PC-9 (cell line): ENCODE measurements around the gene EIF2B1. TPM values are rescaled to one million over a fixed set of nuclear protein-coding genes. Genes with fewer than 3 reads are reported as not detected.

Experiments used
- BruUV-seq: library from RNA; stranded (reverse); fragments of 400-500 nt; replicated peaks from 2 replicates; lab custom pipeline; 2021; lab: Mats Ljungman, UMichigan
- CTCF ChIA-PET: fragments of 300-600 bp; sonication (Branson Sonifier 250); formaldehyde crosslinking; loops from one replicate; lab custom pipeline; 2022; ENCODE audit warnings: antibody characterized with exemption; lab: Charles Lee
- POLR2A ChIA-PET: fragments of 300-600 bp; sonication (Branson Sonifier 250); formaldehyde crosslinking; loops from one replicate; lab custom pipeline; 2022; ENCODE audit warnings: antibody characterized with exemption; ENCODE audit not compliant: unreplicated experiment; lab: Charles Lee
- DNase-seq, 2 experiments: peaks; one replicate each; pipeline versions ENCODE4 v3.0.0 to v3.0.0-alpha.2; 2015 to 2022; ENCODE audit warnings: mixed read lengths in 1 of 2
- H2AFZ ChIP-seq: fragments of 200-600 bp; sonication (generic); 2 replicates; pipeline ENCODE4 v1.8.1; 2017; ENCODE audit warnings: antibody characterized with exemption
- H3F3A ChIP-seq: fragments of 200-600 bp; sonication (generic); 2 replicates; pipeline ENCODE4 v1.8.1; 2017; ENCODE audit warnings: antibody characterized with exemption, mild to moderate bottlenecking, low read depth; ENCODE audit not compliant: insufficient read depth
- H3K27ac ChIP-seq: fragments of 200-600 bp; sonication (generic); 2 replicates; pipeline ENCODE4 v1.6.1; 2016; ENCODE audit warnings: mixed run types
- H3K27me3 ChIP-seq: fragments of 200-600 bp; sonication (generic); 2 replicates; pipeline ENCODE4 v1.6.1; 2016; ENCODE audit warnings: low read depth, mixed run types; ENCODE audit not compliant: insufficient read depth
- H3K36me3 ChIP-seq: fragments of 200-600 bp; sonication (generic); 2 replicates; pipeline ENCODE4 v1.6.1; 2016; ENCODE audit warnings: low read depth, mixed run types
- H3K4me1 ChIP-seq: fragments of 200-600 bp; sonication (generic); replicated peaks from 2 replicates; pipeline ENCODE4 v1.6.1; 2016; ENCODE audit warnings: mixed run types; ENCODE audit not compliant: insufficient read depth
- H3K4me2 ChIP-seq: fragments of 200-600 bp; sonication (generic); 2 replicates; pipeline ENCODE4 v1.6.1; 2017; ENCODE audit warnings: mixed run types
- H3K4me3 ChIP-seq: fragments of 200-600 bp; sonication (generic); 2 replicates; pipeline ENCODE4 v1.6.1; 2016; ENCODE audit warnings: mixed run types
- H3K79me2 ChIP-seq: fragments of 200-600 bp; sonication (generic); 2 replicates; pipeline ENCODE4 v1.6.1; 2017; ENCODE audit warnings: low read depth, mixed run types
- H3K9me2 ChIP-seq: fragments of 200-600 bp; sonication (generic); 2 replicates; pipeline ENCODE4 v1.8.1; 2017; ENCODE audit warnings: mild to moderate bottlenecking; ENCODE audit not compliant: insufficient read depth
- H3K9me3 ChIP-seq: fragments of 200-600 bp; sonication (generic); 2 replicates; pipeline ENCODE4 v1.8.1; 2016; ENCODE audit warnings: low read depth; ENCODE audit not compliant: insufficient read depth
- H4K20me1 ChIP-seq: fragments of 200-600 bp; sonication (generic); 2 replicates; pipeline ENCODE4 v1.8.1; 2017; ENCODE audit not compliant: insufficient read depth
- EZH2 ChIP-seq: fragments of 200-600 bp; sonication (generic); IDR thresholded peaks from 2 replicates; pipeline ENCODE4 v1.8.0; 2017; ENCODE audit warnings: antibody characterized with exemption, low read depth
- intact Hi-C: fragments of 100-400 bp; cut with micrococcal nuclease; formaldehyde crosslinking; loops from one replicate; pipeline ENCODE4 v1.10.0; 2022; ENCODE audit not compliant: unreplicated experiment
- total RNA-seq: library from RNA; stranded (reverse); gene quantifications from 2 replicates; pipeline ENCODE4 v1.2.3, GENCODE V29; 2021
- TF ChIP-seq, protein P1 (sequence below): fragments of 200-600 bp; sonication (generic); conservative IDR thresholded peaks from 2 replicates; pipeline ENCODE4 v1.6.1; 2017; ENCODE audit warnings: mixed run types, antibody characterized with exemption, mild to moderate bottlenecking, moderate library complexity

EIF2B1 gene
- total RNA-seq, 1 experiment from 2014 or later = 47.3 TPM

DNA sequence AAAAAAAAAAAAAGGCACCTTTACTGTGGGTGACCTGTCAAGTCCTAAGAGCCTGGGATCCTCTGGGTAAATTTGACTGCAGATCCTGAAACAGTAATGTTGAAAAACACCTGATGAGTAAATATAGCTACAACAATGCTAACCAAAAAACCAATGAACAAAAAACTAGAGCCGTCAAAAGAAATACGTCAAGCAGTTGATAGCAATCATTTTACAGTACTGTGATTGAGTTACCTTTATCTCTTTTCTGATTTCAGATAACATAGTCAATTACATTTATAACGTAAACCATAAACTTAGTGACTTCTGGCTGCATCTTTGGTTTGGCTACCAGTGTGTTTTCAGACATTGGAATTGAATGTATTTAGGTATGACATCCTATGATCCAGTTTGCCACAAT, 55.2 kb downstream of the EIF2B1 start:
- no peak for TF ChIP-seq EZH2
- TF ChIP-seq, protein P1, sequence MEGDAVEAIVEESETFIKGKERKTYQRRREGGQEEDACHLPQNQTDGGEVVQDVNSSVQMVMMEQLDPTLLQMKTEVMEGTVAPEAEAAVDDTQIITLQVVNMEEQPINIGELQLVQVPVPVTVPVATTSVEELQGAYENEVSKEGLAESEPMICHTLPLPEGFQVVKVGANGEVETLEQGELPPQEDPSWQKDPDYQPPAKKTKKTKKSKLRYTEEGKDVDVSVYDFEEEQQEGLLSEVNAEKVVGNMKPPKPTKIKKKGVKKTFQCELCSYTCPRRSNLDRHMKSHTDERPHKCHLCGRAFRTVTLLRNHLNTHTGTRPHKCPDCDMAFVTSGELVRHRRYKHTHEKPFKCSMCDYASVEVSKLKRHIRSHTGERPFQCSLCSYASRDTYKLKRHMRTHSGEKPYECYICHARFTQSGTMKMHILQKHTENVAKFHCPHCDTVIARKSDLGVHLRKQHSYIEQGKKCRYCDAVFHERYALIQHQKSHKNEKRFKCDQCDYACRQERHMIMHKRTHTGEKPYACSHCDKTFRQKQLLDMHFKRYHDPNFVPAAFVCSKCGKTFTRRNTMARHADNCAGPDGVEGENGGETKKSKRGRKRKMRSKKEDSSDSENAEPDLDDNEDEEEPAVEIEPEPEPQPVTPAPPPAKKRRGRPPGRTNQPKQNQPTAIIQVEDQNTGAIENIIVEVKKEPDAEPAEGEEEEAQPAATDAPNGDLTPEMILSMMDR = no peak
- Histone ChIP-seq H3K9me2 (no peaks in the 10 kb centered on the region), H3K4me2 (no peak overlapping the region), H3K27ac (no peak overlapping the region), H3F3A (0 out of 2 replicates have a peak, but pooled peaks cover 4% of the 10 kb centered on the region), H4K20me1 (no peaks in the 10 kb centered on the region), H2AFZ (no peak overlapping the region), H3K79me2 (peaks cover 11% of the 10 kb centered on the region), H3K36me3 (no peaks in the 10 kb centered on the region), H3K9me3 (no peaks in the 10 kb centered on the region), H3K4me1 (0 out of 2 replicates have a peak, but pooled peaks cover 7% of the 10 kb centered on the region), H3K4me3 (no peak overlapping the region), H3K27me3 (no peaks in the 10 kb centered on the region)
- CTCF ChIA-PET = no interaction called here
- DNase-seq = no peak
- intact Hi-C loops = no loop called here
- BruUV-seq = no TSS peak
- POLR2A ChIA-PET = no interaction called here

DNA sequence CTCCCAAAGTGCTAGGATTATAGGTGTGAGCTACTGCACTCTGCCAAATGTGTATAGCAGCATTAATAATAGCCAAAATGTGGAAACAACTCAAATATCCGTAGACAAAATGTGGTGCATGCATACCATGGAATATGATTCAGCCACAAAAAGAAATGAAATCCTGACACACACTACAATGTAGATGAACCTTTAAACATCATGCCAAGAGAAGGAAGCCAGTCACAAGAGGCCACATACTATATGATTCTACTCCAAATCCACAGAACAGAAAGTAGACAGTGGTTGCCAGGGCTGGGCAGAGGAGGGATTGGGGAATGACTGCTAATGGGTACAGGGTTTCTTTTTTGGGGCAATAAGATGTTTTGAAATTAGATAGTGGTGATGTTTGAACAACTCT, 56.9 kb downstream of the EIF2B1 start:
- Histone ChIP-seq H3F3A (peaks cover 4% of the 10 kb centered on the region; the same call in 1 of the 2 replicates), H3K79me2 (no peaks in the 10 kb centered on the region), H3K4me2 (no peak overlapping the region), H3K9me3 (no peaks in the 10 kb centered on the region), H3K4me3 (no peak overlapping the region), H3K9me2 (no peaks in the 10 kb centered on the region), H2AFZ (no peak overlapping the region), H3K27ac (no peak overlapping the region), H3K4me1 (no peaks in the 10 kb centered on the region), H4K20me1 (no peaks in the 10 kb centered on the region), H3K36me3 (no peaks in the 10 kb centered on the region), H3K27me3 (no peaks in the 10 kb centered on the region)
- CTCF ChIA-PET = no interaction called here
- DNase-seq = no peak
- intact Hi-C loops = no loop called here
- TF ChIP-seq, protein P1 = no peak
- TF ChIP-seq EZH2 = no peak
- BruUV-seq = no TSS peak
- POLR2A ChIA-PET = no interaction called here

DNA sequence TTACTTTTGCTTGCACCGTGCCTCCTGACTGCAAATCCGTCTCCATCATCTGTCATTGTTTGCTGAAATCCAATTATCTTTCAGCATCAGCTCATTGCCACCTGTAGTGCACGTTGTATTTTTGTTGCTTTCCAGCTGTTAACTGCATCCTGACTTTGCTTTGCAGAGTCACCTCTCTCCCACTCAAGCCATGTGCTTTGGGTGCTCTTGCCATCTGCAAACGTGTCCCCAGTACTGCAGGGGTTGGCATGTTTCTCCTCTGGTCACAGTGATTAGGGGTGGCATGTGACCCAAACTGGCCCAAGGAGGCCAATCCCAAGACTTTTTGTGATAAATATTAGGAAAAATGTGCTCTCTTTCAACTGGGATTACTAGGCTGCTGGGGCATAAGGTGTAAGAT, 59.6 kb downstream of the EIF2B1 start:
- H3K79me2 ChIP-seq = no peaks in the 10 kb centered on the region
- no TSS peak for BruUV-seq
- no peaks in the 10 kb centered on the region for H3K9me3 ChIP-seq
- H3K4me3 ChIP-seq = no peak overlapping the region
- no peaks in the 10 kb centered on the region for H3K9me2 ChIP-seq
- intact Hi-C loops = no loop called here
- no peaks in the 10 kb centered on the region for H3K36me3 ChIP-seq
- CTCF ChIA-PET = no interaction called here
- no peaks in the 10 kb centered on the region for H4K20me1 ChIP-seq
- POLR2A ChIA-PET = no interaction called here
- DNase-seq = no peak
- TF ChIP-seq, protein P1 = no peak
- TF ChIP-seq EZH2 = no peak
- no peaks in the 10 kb centered on the region for H3K27me3 ChIP-seq
- H3K4me1 ChIP-seq = no peaks in the 10 kb centered on the region
- no peak overlapping the region for H3K27ac ChIP-seq
- no peak overlapping the region for H2AFZ ChIP-seq
- H3F3A ChIP-seq = no peaks in the 10 kb centered on the region; the same call in 1 of the 2 replicates
- H3K4me2 ChIP-seq = no peak overlapping the region
